Measurements from ENCODE around the gene THAP10.
"Not testable (repeated sequence)": the region's sequence is repeated elsewhere in the genome, so short reads cannot be mapped to it uniquely, and the experiment has no call there.

Gene THAP10

GRCh38 chr15:70876011-70876410 is 16.2 kb downstream of the THAP10 start:
- DNase-seq = no peak

GRCh38 chr15:70875001-70875782 is 17.0 kb downstream of the THAP10 start:
- DNase-seq = no peak

GRCh38 chr15:70873232-70874054 is 18.8 kb downstream of the THAP10 start:
- no peak for DNase-seq

GRCh38 chr15:70871490-70871889 is 20.7 kb downstream of the THAP10 start:
- not testable (repeated sequence) for DNase-seq

- DNase-seq = no peak
Observed at GRCh38 chr15:70870051-70870450, 22.2 kb downstream of the THAP10 start.

- DNase-seq = no peak
Observed at GRCh38 chr15:70869346-70869745, 22.9 kb downstream of the THAP10 start.

- no peak for DNase-seq
Observed at GRCh38 chr15:70867911-70868467, 24.2 kb downstream of the THAP10 start.

- no peak for DNase-seq
Observed at GRCh38 chr15:70866982-70867641, 25.1 kb downstream of the THAP10 start.

- DNase-seq = no peak
Observed at GRCh38 chr15:70863450-70864218, 28.6 kb downstream of the THAP10 start.

- DNase-seq = no peak
Observed at GRCh38 chr15:70859998-70860397, 32.2 kb downstream of the THAP10 start.

- no peak for DNase-seq
Observed at GRCh38 chr15:70859322-70859908, 32.8 kb downstream of the THAP10 start.

GRCh38 chr15:70858614-70859321 is 33.5 kb downstream of the THAP10 start:
- DNase-seq = not testable (repeated sequence)

- DNase-seq = no peak
Observed at GRCh38 chr15:70857562-70858285, 34.5 kb downstream of the THAP10 start.

GRCh38 chr15:70856884-70857561 is 35.2 kb downstream of the THAP10 start:
- DNase-seq = no peak

- DNase-seq = no peak
Observed at GRCh38 chr15:70856177-70856883, 35.9 kb downstream of the THAP10 start.

GRCh38 chr15:70855764-70856163 is 36.5 kb downstream of the THAP10 start:
- DNase-seq = no peak

- no peak for DNase-seq
Observed at GRCh38 chr15:70854666-70854976, 37.6 kb downstream of the THAP10 start.

- DNase-seq = peak; percentile 69
Observed at GRCh38 chr15:70853973-70854665, 38.1 kb downstream of the THAP10 start, which contains the start of gene LARP6. Gene LARP6, minus strand, starts transcription at chr15:70854157. Its CDS starts 69 bp downstream, at chr15:70854088.
